Gastrocnemius medialis (tissue), 4 donors: ENCODE measurements around the gene PALLD. TPM values are rescaled to one million over a fixed set of nuclear protein-coding genes. Genes with fewer than 3 reads are reported as not detected.

Source experiments
- ATAC-seq, 2 donors: fragments of 150-250 bp; one replicate each; pipeline ENCODE4 v1.9.1; 2016
- DNase-seq, 2 donors: peaks; one replicate each; pipeline ENCODE4 v3.0.0-alpha.2; 2019
- H3K27ac ChIP-seq, 4 donors: fragments of 200-600 bp; sonication (generic); 1 replicate in 1 of 4; 2 replicates in 3 of 4; pipeline ENCODE4 v1.5.1; 2016 to 2018; ENCODE audit warnings: mild to moderate bottlenecking in 2 of 4, moderate library complexity in 1 of 4
- H3K27me3 ChIP-seq, 3 donors: fragments of 200-600 bp; sonication (generic) in 2 of 3; 1 replicate in 1 of 3; 2 replicates in 2 of 3; pipeline versions ENCODE4 v1.5.1 to v1.6.0; 2016 to 2019; ENCODE audit warnings: mild to moderate bottlenecking in 1 of 3, moderate library complexity in 1 of 3
- H3K36me3 ChIP-seq, 2 donors: fragments of 200-600 bp; sonication (generic) in 1 of 2; one replicate each; pipeline ENCODE4 v1.5.1; 2017 to 2018
- H3K4me1 ChIP-seq, 2 donors: fragments of 200-600 bp; sonication (generic) in 1 of 2; one replicate each; pipeline ENCODE4 v1.5.1; 2016 to 2017; ENCODE audit warnings: mild to moderate bottlenecking in 2 of 2
- H3K4me3 ChIP-seq, 4 donors: fragments of 200-600 bp; sonication (generic) in 3 of 4; 1 replicate in 1 of 4; 2 replicates in 3 of 4; pipeline ENCODE4 v1.5.1; 2016 to 2019; ENCODE audit warnings: mild to moderate bottlenecking in 2 of 4
- H3K9me3 ChIP-seq, 3 donors: fragments of 200-600 bp; sonication (generic) in 2 of 3; 1 replicate in 1 of 3; 2 replicates in 2 of 3; pipeline ENCODE4 v1.5.1; 2016 to 2019
- POLR2A ChIP-seq, 2 donors: fragments of 450-650 bp; IDR thresholded peaks; one replicate each; pipeline ENCODE4 v1.6.1; 2017; ENCODE audit warnings: antibody characterized with exemption in 2 of 2, mild to moderate bottlenecking in 2 of 2, moderate library complexity in 2 of 2
- in situ Hi-C, 4 donors: fragments of 200-750 bp; cut with MboI; loops; one replicate each; pipeline versions ENCODE4 v1.15.0 to v1.8.0; 2017; ENCODE audit warnings: low sequenced_read_pairs in 4 of 4
- intact Hi-C: fragments of 100-400 bp; cut with DNase I; formaldehyde crosslinking; loops from one replicate; pipeline ENCODE4 v1.15.1; 2023; ENCODE audit warnings: low total_unique reads
- total RNA-seq, 4 donors: library from RNA; depleted of rRNA; stranded (reverse); fragments of >200 nt; gene quantifications; one replicate each; pipeline versions ENCODE4 v1.1.0 to v1.2.3, GENCODE V29; 2016
- TF ChIP-seq, protein P1 (sequence below), 5 experiments: fragments of 450-650 bp in 3 of 5; fragments of 200-600 bp in 2 of 5; sonication (generic) in 2 of 5; IDR thresholded peaks in 4 of 5; conservative IDR thresholded peaks in 1 of 5; 1 replicate in 4 of 5; 2 replicates in 1 of 5; pipeline ENCODE4 v1.5.1; 2016 to 2019; ENCODE audit warnings: antibody characterized with exemption in 5 of 5, mild to moderate bottlenecking in 3 of 5, moderate library complexity in 3 of 5

Gene PALLD
- total RNA-seq, 4 donors from 2014 or later, result 165 to 439 (median 319) TPM

DNA sequence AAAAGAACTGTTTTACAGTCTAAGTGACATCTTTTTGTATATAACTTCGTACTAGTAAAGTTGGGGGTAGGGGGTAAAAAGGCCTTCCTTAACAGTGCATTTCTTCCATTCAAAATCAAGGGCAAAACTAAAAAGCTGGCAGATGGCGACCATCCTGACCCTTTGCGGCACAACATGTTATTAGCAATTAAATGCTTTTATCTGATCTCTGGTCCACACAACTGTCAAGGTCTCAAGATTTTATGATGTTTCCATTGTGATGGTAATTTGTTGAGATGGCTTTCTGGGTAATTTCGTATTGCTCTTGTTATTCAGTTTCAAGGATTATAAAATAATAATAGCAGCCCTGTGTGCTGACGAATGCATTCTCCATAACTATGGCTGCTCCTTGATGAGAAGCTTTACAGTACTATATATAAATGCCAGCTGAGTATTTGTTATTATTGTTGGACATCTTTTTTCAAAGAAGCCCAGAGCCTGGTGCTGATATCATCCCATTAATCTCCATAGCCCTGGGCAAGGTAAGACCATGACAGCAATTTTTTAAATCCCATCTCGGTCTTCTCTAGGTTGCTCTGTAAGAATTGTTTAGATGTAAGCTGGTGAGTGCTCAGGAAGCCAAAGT, 423.7 kb downstream of the PALLD start:
- no peak for ATAC-seq
- Histone ChIP-seq H3K9me3 (no peaks in the 10 kb centered on the region), H3K36me3 (peaks cover 0 to 34% of the 10 kb centered on the region in 2 donors), H3K4me1 (peaks cover 0 to 6% of the 10 kb centered on the region in 2 donors), H3K4me3 (no peak overlapping the region), H3K27me3 (no peaks in the 10 kb centered on the region), H3K27ac (peak overlapping the region in 3 of 4 donors; percentile 8 to 50 (median 34))
- intact Hi-C loops, result loop anchor here (5.0 to 10.0 kb wide), 4 partner anchors 87 to 736 kb away; no protein-coding TSS in a partner anchor
- no peak for TF ChIP-seq POLR2A (IDR thresholded peaks at IDR 0.05)
- TF ChIP-seq, protein P1, sequence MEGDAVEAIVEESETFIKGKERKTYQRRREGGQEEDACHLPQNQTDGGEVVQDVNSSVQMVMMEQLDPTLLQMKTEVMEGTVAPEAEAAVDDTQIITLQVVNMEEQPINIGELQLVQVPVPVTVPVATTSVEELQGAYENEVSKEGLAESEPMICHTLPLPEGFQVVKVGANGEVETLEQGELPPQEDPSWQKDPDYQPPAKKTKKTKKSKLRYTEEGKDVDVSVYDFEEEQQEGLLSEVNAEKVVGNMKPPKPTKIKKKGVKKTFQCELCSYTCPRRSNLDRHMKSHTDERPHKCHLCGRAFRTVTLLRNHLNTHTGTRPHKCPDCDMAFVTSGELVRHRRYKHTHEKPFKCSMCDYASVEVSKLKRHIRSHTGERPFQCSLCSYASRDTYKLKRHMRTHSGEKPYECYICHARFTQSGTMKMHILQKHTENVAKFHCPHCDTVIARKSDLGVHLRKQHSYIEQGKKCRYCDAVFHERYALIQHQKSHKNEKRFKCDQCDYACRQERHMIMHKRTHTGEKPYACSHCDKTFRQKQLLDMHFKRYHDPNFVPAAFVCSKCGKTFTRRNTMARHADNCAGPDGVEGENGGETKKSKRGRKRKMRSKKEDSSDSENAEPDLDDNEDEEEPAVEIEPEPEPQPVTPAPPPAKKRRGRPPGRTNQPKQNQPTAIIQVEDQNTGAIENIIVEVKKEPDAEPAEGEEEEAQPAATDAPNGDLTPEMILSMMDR (IDR thresholded peaks at IDR 0.05 in 4 of 5, conservative IDR thresholded peaks at IDR 0.05 in 1 of 5), result no peak
- in situ Hi-C loops, result loop anchor here (5.0 to 25.0 kb wide), 3 partner anchors 333 to 567 kb away; no protein-coding TSS in a partner anchor
- no peak for DNase-seq

DNA sequence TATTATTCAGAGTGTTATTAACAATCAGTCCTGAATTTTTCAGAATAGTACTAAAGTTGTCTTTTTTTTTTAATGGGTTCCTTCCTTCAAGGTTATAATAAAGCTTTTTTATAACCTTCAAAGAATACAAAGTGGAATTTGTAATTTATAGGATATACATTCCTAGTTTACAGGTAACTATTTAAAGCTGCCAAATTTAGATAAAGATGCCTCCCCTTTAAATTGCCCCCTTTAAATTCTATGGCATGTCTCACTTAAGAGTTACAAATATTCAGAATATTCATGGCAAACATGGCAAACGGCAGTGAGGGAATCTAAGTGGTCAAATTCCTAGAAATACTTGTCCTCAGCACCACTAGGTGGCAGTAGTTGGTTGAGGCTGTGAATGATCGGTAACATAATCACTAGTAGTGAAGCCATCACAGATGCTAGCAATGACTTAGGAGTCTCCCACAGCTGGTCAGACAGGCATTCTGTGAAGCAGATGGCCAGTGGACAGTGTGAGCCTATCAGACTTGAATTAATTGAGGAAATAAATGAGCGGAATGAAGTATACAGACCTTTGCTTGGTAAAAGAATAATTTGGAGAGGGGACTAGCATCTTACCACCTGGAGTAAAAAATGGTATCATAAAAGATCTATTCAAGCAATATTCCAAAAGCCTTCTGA, 426.8 kb downstream of the PALLD start:
- Histone ChIP-seq H3K36me3 (peaks cover 0 to 57% of the 10 kb centered on the region in 2 donors), H3K27ac (no peak overlapping the region), H3K4me1 (peaks cover 0 to 6% of the 10 kb centered on the region in 2 donors), H3K4me3 (no peak overlapping the region), H3K9me3 (no peaks in the 10 kb centered on the region), H3K27me3 (no peaks in the 10 kb centered on the region)
- no peak for TF ChIP-seq POLR2A (IDR thresholded peaks at IDR 0.05)
- TF ChIP-seq, protein P1 (IDR thresholded peaks at IDR 0.05 in 4 of 5, conservative IDR thresholded peaks at IDR 0.05 in 1 of 5), result peak; percentile 71 to 80 (median 73)
- ATAC-seq, result peak; percentile 45 to 78
- in situ Hi-C loops (loop anchor here (5.0 to 25.0 kb wide), 3 partner anchors 336 to 564 kb away; no protein-coding TSS in a partner anchor), intact Hi-C loops (loop anchor here (2.0 to 10.0 kb wide), 5 partner anchors 84 to 739 kb away; no protein-coding TSS in a partner anchor)
- DNase-seq, result peak in 1 of 2 donors; percentile 25

DNA sequence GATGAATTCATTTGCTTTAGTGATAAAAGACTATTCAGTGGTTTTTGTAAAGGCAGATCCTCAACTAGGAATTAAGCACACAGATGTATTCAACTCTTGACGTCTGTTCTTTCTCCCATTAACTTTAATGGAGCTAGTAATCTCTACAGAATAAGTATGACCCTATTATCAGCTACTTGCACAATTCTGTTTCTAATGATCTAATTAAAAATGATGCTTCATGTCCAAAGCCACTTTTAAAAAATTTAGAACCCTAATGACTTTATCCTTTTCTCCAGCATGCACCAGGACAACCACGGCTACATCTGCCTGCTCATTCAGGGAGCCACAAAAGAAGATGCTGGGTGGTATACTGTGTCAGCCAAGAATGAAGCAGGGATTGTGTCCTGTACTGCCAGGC, 427.8 kb downstream of the PALLD start:
- H3K36me3 ChIP-seq, result peaks cover 0 to 67% of the 10 kb centered on the region in 2 donors
- H3K4me3 ChIP-seq, result no peak overlapping the region
- H3K27ac ChIP-seq, result no peak overlapping the region
- in situ Hi-C loops (loop anchor here (5.0 to 25.0 kb wide), 4 partner anchors 337 to 737 kb away; no protein-coding TSS in a partner anchor), intact Hi-C loops (loop anchor here (2.0 to 10.0 kb wide), 5 partner anchors 83 to 740 kb away; no protein-coding TSS in a partner anchor)
- TF ChIP-seq, protein P1 (IDR thresholded peaks at IDR 0.05 in 4 of 5, conservative IDR thresholded peaks at IDR 0.05 in 1 of 5), result no peak
- TF ChIP-seq POLR2A (IDR thresholded peaks at IDR 0.05), result no peak
- H3K27me3 ChIP-seq, result no peaks in the 10 kb centered on the region
- no peaks in the 10 kb centered on the region for H3K9me3 ChIP-seq
- no peak for ATAC-seq
- H3K4me1 ChIP-seq, result no peaks in the 10 kb centered on the region
- DNase-seq, result no peak

DNA sequence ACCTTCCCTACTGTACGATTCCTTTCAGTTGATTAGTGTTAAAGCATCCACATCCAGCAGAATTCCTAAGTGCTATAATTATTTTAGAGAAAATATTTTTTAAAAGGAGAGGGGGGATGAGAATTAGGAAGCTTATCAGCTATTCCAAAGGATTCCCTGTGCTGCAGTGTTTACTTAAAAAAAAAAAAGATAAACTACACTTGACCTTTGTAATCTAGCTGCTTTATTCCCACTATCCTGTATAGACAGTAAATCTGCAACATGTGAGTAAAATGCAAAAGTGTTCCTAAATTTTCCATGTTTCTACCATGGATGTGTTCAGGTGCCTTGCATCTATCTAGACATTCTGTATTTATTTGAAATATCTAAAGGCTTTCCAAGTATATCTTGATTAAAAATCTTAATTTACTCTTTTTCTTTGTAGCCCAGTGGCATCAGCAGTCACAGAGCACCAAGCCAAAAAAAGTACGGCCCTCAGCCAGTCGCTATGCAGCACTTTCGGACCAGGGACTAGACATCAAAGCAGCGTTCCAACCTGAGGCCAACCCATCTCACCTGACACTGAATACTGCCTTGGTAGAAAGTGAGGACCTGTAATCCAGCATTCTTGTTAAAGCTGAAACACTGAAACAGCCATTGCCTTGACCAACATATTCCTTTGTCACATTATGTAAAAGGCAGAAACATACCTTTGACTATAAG, 429.1 kb downstream of the PALLD start:
- Histone ChIP-seq H3K4me3 (no peak overlapping the region), H3K27me3 (no peaks in the 10 kb centered on the region), H3K4me1 (no peaks in the 10 kb centered on the region), H3K9me3 (no peaks in the 10 kb centered on the region), H3K27ac (no peak overlapping the region), H3K36me3 (peaks cover 0 to 75% of the 10 kb centered on the region in 2 donors)
- TF ChIP-seq POLR2A (IDR thresholded peaks at IDR 0.05), result no peak
- TF ChIP-seq, protein P1 (IDR thresholded peaks at IDR 0.05 in 4 of 5, conservative IDR thresholded peaks at IDR 0.05 in 1 of 5), result no peak
- ATAC-seq (no peak), DNase-seq (no peak)
- in situ Hi-C loops, result loop anchor here in 1 of 4 donors (25.0 kb wide), 1 partner anchor 739 kb away; no protein-coding TSS in a partner anchor
- intact Hi-C loops, result loop anchor here (2.0 to 10.0 kb wide), 2 partner anchors 561 to 741 kb away; no protein-coding TSS in a partner anchor
